Liver (tissue), 3 donors: ENCODE results near the gene BCAS4.

Experiments used
- ATF3 ChIP-seq: IDR thresholded peaks from 2 replicates; pipeline ENCODE4 v1.6.1; 2016; ENCODE audit warnings: antibody characterized with exemption
- CTCF ChIP-seq: fragments of 150-350 bp; IDR thresholded peaks from 2 replicates; pipeline ENCODE4 v1.5.1; 2017; ENCODE audit warnings: improper control_type of control experiment, low read depth, low read length; ENCODE audit not compliant: missing input control
- FOXA1 ChIP-seq: IDR thresholded peaks from 2 replicates; pipeline ENCODE4 v1.6.1; 2016; ENCODE audit warnings: antibody characterized with exemption
- GABPA ChIP-seq, 2 donors: IDR thresholded peaks in 1 of 2; conservative IDR thresholded peaks in 1 of 2; 2 replicates each; pipeline ENCODE4 v1.6.1; 2016; ENCODE audit warnings: antibody characterized with exemption in 2 of 2, mild to moderate bottlenecking in 1 of 2, moderate library complexity in 1 of 2
- HNF4G ChIP-seq: IDR thresholded peaks from 2 replicates; pipeline ENCODE4 v1.6.1; 2016; ENCODE audit warnings: antibody characterized with exemption
- JUND ChIP-seq, 2 donors: IDR thresholded peaks; 2 replicates each; pipeline ENCODE4 v1.6.1; 2016; ENCODE audit warnings: antibody characterized with exemption in 2 of 2
- RAD21 ChIP-seq, 2 donors: IDR thresholded peaks; 2 replicates each; pipeline ENCODE4 v1.6.1; 2016; ENCODE audit warnings: antibody characterized with exemption in 2 of 2, mild to moderate bottlenecking in 2 of 2
- TAF1 ChIP-seq: conservative IDR thresholded peaks from 2 replicates; pipeline ENCODE4 v1.6.1; 2016; ENCODE audit warnings: antibody characterized with exemption, mild to moderate bottlenecking
- YY1 ChIP-seq: IDR thresholded peaks from 2 replicates; pipeline ENCODE4 v1.6.1; 2016; ENCODE audit warnings: antibody characterized with exemption, mild to moderate bottlenecking
- TF ChIP-seq, protein P1 (sequence below): IDR thresholded peaks from 2 replicates; pipeline ENCODE4 v1.6.1; 2016; ENCODE audit warnings: antibody characterized with exemption
- TF ChIP-seq, protein P2 (sequence below): IDR thresholded peaks from 2 replicates; pipeline ENCODE4 v1.6.1; 2016; ENCODE audit warnings: antibody characterized with exemption, mild to moderate bottlenecking
- donor health status: healthy.
- donor health status: healthy.

DNA sequence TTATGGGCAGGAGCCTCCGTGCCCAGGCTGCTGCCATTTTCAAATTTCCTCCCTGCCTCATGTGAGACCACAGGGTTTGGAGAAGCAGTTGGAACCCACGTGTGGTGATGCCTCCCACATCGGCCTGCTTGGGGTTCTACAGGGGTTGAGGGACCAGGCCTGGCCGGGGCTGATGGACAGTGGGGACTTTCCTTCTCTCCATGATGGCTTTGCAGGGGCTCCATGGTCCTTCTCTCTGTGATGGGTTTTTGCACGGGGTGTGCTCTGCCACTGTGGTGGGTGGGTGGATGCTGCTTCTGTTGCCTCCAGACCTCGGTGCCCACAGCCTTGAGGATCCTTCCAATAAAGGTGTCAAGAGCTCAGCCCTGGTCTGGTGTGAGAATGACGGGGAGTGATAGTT lies 82.0 kb downstream of the BCAS4 start:
- TF ChIP-seq CTCF (no peak), RAD21 (IDR thresholded peaks at IDR 0.05) (no peak), TAF1 (no peak), FOXA1 (no peak), JUND (IDR thresholded peaks at IDR 0.05) (no peak), ATF3 (no peak), HNF4G (no peak), GABPA (IDR thresholded peaks at IDR 0.05 in 1 of 2, conservative IDR thresholded peaks at IDR 0.05 in 1 of 2) (no peak), YY1 (no peak)
- TF ChIP-seq, protein P1, sequence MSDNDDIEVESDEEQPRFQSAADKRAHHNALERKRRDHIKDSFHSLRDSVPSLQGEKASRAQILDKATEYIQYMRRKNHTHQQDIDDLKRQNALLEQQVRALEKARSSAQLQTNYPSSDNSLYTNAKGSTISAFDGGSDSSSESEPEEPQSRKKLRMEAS, result no peak
- TF ChIP-seq, protein P2, sequence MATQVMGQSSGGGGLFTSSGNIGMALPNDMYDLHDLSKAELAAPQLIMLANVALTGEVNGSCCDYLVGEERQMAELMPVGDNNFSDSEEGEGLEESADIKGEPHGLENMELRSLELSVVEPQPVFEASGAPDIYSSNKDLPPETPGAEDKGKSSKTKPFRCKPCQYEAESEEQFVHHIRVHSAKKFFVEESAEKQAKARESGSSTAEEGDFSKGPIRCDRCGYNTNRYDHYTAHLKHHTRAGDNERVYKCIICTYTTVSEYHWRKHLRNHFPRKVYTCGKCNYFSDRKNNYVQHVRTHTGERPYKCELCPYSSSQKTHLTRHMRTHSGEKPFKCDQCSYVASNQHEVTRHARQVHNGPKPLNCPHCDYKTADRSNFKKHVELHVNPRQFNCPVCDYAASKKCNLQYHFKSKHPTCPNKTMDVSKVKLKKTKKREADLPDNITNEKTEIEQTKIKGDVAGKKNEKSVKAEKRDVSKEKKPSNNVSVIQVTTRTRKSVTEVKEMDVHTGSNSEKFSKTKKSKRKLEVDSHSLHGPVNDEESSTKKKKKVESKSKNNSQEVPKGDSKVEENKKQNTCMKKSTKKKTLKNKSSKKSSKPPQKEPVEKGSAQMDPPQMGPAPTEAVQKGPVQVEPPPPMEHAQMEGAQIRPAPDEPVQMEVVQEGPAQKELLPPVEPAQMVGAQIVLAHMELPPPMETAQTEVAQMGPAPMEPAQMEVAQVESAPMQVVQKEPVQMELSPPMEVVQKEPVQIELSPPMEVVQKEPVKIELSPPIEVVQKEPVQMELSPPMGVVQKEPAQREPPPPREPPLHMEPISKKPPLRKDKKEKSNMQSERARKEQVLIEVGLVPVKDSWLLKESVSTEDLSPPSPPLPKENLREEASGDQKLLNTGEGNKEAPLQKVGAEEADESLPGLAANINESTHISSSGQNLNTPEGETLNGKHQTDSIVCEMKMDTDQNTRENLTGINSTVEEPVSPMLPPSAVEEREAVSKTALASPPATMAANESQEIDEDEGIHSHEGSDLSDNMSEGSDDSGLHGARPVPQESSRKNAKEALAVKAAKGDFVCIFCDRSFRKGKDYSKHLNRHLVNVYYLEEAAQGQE, result no peak
